Erythroblast (primary cell): ENCODE data around the gene LRRC10B.

Experiments
- DNase-seq, 2 experiments: peaks; one replicate each; lab custom pipeline; 2025; lab: John Stamatoyannopoulos, UW
- GATA1 ChIP-seq: IDR thresholded peaks from 2 replicates; pipeline ENCODE4 v1.6.1; 2011; ENCODE audit warnings: low read depth, mild to moderate bottlenecking, control low read depth, low read length, moderate library complexity
- POLR2A ChIP-seq: IDR thresholded peaks from 2 replicates; pipeline ENCODE4 v1.6.1; 2011; ENCODE audit warnings: mild to moderate bottlenecking, low read length

Gene LRRC10B

GRCh38 chr11:61522881-61523280, 14.3 kb downstream of the LRRC10B start:
- DNase-seq: no peak
- TF ChIP-seq POLR2A (no peak), GATA1 (no peak)

- no peak for TF ChIP-seq GATA1
- DNase-seq: no peak
These were observed 15.9 kb downstream of the LRRC10B start for GRCh38 chr11:61524446-61524845.

DNA sequence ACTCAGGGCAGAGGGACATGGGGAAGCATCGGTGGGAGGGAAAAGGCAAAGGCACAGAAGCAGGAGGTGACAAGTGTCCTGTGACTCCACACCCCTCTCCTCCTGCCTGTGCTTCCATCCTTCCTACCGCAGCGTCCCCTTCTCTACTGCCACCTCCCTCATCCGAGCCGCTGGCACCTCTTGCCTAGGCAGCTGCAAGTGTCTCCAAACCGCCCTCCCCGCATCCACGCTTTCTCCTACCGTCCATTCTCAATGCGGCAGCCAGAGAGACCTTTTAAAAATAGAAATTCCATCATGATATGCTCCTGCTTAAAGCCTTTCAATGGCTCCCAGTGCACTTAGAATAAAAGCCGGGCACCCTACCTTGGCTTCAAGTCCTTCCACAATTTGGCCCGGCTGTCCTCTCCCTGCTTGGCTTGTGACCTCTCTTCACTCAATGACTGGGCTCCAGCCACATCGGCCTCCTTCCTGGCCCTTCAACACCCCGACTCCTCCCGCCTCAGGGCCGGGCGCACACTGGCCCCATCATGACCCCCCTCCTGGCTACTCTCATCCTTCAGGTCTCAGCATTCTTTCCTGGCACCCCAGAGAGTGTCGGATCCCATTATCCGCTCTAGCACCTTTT, 16.5 kb downstream of the LRRC10B start:
- no peak for DNase-seq
- TF ChIP-seq POLR2A (no peak), GATA1 (no peak)

- TF ChIP-seq POLR2A (no peak), GATA1 (no peak)
- DNase-seq: no peak
These were observed 17.7 kb downstream of the LRRC10B start for GRCh38 chr11:61526229-61526628.

GRCh38 chr11:61526956-61527731, 18.6 kb downstream of the LRRC10B start:
- DNase-seq: no peak
- TF ChIP-seq POLR2A (no peak), GATA1 (no peak)

DNA sequence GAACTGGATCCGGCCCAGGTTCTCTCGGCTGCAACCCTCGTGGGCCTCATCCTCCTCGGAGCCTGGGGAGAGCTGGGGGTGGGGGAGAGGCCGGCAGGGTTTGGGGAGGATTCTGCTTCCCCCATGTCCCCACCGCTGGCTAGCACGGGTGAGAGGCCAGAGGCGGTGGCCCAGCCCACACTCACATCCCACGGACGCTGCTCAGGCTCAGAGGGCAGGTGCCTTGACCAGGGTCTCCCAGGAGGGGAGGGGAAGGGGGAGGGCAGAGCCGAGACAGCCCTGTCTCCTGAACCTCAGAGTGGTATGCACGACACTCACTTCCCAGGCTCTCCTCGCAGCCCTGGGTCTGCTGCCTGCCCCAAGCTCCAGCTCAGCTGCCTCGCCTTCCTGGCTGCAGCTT, 19.6 kb downstream of the LRRC10B start:
- TF ChIP-seq GATA1 (no peak), POLR2A (no peak)
- DNase-seq: no peak

GRCh38 chr11:61529537-61530225, 21.1 kb downstream of the LRRC10B start:
- no peak for TF ChIP-seq GATA1
- TF ChIP-seq POLR2A: no peak
- DNase-seq: no peak

- TF ChIP-seq POLR2A (no peak), GATA1 (no peak)
- DNase-seq: no peak
These were observed 22.5 kb downstream of the LRRC10B start for GRCh38 chr11:61531044-61531443.

DNA sequence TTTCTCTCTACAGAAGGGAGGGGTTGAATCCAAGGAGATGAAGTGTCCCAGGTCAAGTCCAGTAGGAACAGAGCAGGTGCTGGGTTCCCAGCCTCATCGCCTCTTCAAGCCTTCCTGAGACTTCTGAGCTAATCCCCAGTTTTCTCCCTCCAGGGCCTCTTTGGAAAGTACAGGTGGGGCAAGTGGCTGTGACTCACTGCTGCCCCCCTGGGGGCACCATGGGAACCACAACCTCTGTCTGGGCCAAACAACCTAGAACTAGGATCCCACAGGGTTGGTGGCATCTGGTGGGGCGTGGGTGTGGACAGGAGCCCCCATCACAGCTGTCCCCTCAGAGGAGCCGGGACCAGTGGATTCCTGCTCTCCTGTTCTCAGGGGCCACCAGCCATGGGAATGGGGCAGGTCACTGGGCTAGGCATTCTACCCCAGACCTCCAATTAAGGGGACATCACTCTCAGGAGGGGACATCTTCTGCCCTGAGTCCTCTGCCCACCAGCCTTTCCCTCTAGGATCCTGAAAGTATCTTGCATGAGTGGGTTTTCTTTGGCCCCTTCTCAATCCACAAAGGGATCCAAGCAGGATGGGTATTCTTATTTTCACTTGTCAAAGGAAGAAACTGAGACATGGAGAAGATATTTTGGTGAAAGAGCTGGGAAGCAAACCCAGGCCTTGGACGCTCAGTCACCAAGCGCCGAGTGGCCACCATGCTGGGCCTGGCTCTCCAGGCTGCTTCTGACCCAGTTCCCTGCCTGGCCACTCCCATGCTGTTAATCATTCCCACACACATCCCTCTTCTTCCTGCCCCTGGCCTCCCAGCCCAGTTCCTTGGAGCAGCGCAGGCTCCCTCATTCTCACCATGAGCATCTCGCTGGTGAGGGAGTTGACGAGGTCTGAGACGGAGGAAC, 23.8 kb downstream of the LRRC10B start:
- no peak for TF ChIP-seq GATA1
- DNase-seq: peak; percentile 18 to 59

DNA sequence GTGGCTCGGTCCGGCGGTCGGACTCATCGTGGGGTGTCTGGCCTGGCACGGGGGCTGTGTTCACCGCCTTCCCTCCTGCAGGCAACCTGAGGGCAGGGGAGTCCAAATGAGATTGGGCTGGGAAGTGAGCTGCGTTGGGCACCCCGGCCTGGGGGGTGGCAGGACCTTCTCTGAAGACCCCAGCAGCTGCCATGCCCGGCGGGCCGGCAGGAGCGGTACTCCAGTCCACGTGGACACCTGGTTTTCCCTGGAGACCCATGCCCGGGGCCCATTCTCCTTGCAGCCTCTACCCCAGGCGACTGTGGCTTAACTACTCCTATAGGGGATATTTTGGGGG, 24.5 kb downstream of the LRRC10B start:
- no peak for DNase-seq
- TF ChIP-seq GATA1 (no peak), POLR2A (no peak)

GRCh38 chr11:61533401-61533800, 24.9 kb downstream of the LRRC10B start:
- TF ChIP-seq GATA1 (no peak), POLR2A (no peak)
- DNase-seq: no peak

- TF ChIP-seq POLR2A (no peak), GATA1 (no peak)
- no peak for DNase-seq
These were observed 25.7 kb downstream of the LRRC10B start for GRCh38 chr11:61534025-61534932.
